ENCODE data around the gene SLIT3.

GRCh38 chr5:169268019-169268418 lies 32.9 kb downstream of the SLIT3 start:
- TF ChIP-seq POLR2A (IDR thresholded peaks at IDR 0.05; ENCODE audit: borderline replicate concordance, extremely low read depth, insufficient read depth, insufficient read length): no peak
- no peak for TF ChIP-seq MAX (IDR thresholded peaks at IDR 0.05)
- TF ChIP-seq CTCF (IDR thresholded peaks at IDR 0.05 in 2 of 3, conservative IDR thresholded peaks at IDR 0.05 in 1 of 3; ENCODE audit: borderline replicate concordance in 1 of 3, insufficient read depth in 1 of 3, low read depth in 2 of 3, low read length in 2 of 3): no peak
- no peak for TF ChIP-seq RAD21 (IDR thresholded peaks at IDR 0.05; ENCODE audit: low read depth)
- no peak for TF ChIP-seq REST (IDR thresholded peaks at IDR 0.05; ENCODE audit: low read depth)
- TF ChIP-seq ELF1 (IDR thresholded peaks at IDR 0.05; ENCODE audit: borderline replicate concordance, low read depth): no peak
- no peak for TF ChIP-seq POLR2AphosphoS5 (IDR thresholded peaks at IDR 0.05; ENCODE audit: low read depth, low read length)
- no peak for TF ChIP-seq EZH2phosphoT487 (IDR thresholded peaks at IDR 0.05; ENCODE audit: borderline replicate concordance)
- TF ChIP-seq TCF7L2 (IDR thresholded peaks at IDR 0.05; ENCODE audit: borderline replicate concordance, extremely low read depth, insufficient read depth, insufficient read length): no peak

All from HCT116 (cell line).